Activated CD4-positive, alpha-beta T cell treated with anti-CD3 and anti-CD28 coated beads, Interleukin-2, Interleukin-6, amounts not matched to agents 100 ng/mL and 50 ng/mL, durations not matched to agents 16 hours and 8 hours (primary cell): ENCODE measurements around the gene MYO1B.

Experiments used
- DNase-seq: peaks from one replicate; pipeline ENCODE4 v3.0.0-alpha.2; 2020

MYO1B gene

DNA sequence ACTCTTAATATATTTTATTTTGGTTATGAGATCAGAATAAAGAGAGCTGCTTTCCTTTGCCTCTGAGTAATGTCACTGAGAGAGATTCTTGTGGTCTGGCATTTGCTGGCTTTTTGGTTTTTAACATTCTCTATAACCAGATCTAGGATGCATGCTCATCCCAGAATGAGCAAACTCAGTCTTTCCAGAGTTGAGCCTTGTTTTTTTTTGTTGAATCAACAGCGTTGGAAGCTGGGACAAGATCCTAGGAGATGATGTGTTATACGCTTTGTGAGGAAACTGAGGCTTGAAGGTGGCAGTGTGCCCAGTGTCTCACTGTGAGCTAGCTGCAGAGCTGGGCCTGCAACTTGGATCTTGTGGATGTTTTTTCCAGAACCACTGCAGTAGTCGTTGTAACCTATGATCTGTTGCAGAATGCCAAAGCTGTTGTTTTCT is 19.5 kb downstream of the MYO1B start:
- DNase-seq: no peak

DNA sequence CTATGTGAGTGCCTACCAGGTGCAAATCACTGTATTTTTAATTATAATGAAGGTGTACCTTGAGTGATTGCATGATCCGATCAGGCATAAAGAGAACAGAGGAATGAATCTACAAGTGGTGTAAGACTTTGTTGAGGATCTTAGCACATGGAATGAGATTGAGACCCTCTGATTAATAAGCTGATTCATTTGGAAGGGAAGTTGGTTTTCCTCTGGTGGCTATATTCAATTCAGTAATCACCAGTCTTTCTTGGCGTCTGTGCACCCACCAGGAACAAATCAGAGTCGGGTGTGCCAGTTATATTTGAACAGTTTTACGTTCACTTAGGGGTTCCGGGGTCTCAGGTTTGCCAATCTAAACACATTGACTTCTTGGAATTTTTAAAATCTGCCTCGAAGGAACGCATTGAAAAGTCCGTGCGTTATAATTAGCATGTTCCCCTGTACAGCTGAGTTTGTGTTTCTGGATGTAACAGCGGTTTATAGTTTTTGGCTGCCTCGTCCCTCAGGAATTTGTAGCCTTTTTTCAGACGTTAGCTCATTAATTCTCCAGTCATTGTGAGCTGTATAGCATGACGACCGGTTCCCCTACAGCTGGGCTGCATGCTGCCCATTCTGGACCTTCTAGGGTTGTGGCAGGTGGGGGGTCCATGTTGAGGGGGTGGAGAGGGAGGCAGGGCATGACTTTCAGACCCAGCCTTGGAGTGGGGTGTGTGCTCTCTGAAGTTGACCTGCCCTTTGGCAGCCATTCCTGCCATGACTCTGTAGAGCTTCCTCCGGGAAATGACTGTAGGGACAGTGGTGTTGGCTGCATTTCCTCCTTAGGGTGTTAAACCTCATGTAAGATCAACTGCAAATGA is 20.3 kb downstream of the MYO1B start:
- DNase-seq: no peak

DNA sequence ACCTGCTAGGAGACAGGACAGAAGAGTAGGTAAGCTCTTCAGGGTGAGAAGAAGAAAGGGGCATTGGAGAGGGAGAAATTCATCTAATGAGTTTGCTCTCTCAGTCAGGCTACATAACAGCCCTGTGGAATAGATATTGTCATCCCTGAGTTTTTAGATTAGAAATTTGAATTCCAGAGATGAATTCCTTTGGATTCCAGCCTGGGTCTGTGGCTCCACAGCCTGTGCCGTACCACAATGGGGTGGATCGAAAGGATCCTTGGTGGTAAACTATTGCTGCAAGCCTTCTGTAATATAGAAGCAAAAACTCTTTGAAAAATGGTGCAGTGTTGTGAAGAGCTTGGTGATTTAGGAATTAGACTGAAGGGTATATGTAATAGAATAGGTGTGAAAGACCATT is 21.0 kb downstream of the MYO1B start:
- no peak for DNase-seq

DNA sequence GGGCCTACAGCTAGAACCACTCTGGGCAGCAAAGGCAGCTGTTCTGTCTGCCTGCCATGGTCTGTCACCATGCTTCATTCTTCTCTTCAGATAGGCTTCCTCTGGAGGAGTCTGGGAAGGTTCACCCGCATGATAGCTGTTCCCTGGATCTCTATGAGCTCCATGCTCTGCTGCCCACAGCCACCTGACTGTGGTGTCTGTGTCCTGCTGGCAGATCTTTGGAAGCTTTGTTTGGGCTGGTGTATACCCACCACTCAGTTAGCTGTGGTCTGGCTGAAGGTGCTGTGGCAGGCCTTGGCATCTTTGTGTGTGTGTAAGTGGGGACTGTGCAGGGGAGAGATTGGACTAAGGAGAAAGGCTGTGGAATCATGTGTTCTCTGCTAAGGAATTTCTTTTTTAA is 23.4 kb downstream of the MYO1B start:
- no peak for DNase-seq

DNA sequence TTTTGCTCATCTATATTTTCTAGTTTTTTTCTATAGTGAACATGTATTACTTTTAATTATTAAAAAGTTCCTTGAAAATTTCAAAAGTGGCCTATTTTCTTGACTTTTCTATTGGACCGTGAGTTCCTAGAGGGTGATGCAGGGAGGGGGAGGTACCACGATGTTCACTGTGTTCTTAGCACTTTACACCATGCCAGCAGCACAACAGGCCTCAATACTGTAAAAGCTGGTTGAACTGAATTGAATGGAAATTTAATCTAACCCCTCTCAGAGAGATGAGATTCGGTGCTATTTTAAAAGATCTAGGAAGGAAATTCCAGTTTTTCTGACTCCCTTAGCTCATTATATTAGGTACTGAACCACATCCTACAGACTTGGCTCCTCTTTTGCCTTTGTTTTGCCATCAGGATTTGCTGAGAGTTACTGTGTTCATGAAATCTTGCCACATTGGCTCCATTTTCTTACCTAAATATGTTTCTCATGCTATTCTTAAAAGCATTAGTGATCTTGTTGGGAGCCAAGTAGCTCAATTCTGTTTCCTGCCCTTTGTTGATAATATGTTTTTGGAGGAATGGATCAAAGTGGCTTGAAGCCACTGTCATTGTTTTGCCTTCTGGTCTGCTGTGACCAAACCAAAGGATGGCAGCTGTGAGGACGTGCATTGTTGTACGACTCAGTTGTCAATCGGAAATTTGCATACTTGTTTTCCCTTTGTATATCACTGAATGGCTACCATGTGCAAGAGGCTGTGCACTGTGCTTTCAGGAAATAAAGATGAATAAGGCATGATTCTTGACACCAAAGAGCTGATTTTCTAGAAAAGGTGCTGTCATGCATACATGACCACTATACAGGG is 25.3 kb downstream of the MYO1B start:
- DNase-seq: no peak

DNA sequence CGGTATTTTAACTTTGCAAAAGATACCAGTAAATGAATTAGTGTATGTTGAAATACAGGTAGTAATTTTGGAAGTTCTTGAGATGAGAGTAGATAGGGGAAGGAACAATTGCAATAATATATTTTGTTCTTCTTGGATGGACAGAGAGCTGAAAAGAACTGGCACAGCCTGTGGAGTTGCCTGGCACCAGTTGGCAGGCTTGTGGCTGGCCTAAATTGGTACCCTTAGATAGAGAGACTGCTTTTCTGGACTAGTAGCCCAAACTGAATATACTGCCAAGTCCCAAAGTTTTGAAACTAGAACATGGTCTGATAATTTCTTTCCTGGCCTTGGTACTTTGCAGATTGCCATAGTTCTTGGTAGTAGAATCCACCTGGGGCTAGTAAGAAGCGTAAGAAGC is 26.9 kb downstream of the MYO1B start:
- DNase-seq: no peak

DNA sequence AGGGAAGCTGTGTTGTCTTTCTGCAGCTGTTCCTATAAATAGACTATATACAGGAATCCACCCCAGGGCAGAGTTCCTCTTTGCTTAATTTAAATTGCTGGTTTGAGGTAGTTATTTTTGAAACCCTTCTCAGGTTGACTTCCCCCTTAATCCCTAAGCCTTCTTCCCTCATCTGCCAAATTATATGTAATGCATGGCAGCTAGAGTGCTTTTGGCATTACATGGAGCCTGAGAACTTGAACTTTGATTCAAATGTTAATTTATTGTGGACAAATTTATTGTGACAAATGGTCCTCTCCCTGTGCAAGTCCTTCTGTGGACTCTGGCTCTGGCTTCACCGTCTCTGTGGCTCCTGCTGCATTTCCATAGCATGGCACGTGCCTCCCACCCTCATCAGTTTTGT is 29.2 kb downstream of the MYO1B start:
- no peak for DNase-seq

DNA sequence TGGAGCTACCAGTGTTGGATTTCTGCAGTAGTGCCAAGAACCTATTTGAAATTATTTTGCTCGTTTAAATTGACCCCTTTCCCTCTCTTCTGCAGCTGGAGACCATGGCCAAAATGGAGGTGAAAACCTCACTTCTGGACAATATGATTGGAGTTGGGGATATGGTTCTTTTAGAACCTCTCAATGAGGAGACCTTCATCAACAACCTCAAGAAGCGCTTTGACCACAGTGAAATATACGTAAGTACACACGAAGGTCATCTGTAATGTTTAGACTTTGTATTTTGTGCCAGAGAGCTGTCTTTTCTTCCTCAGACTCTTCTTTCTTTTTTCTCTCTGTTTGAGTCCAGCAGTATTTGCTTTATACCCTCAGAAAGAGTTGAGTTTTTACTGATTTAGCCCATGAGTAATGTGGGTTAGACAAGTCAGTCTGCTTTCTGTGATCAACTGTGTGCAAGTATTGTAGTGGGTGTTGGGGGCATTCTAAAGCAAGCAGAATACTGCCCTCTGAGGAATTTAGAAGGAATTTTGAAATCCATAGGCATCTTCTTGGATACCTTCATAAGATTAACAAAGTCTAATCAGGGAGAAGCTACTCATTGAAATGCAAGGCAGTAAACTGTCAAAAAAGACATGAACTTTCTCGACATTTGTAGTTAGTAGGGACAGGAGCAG is 31.7 kb downstream of the MYO1B start:
- DNase-seq: no peak

DNA sequence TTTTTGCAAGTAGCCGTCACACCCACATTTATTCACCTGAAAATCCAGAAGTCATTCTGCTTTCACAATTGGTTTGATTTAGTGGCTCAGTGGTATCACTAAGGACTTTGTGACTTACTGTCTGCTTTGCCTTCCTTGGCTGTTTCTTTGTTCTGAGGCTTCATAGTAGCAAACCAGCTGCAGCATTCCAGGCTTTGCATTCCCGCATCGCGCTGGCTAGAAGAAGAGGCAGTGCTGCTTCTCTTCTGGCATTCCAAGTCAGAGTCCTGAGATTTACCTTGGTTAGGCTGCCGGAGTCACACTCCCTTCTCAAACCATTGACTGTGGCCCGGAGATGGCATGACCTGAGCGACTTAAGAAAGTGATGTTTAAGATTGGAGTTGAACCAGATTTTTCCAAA is 35.1 kb downstream of the MYO1B start:
- DNase-seq: no peak

DNA sequence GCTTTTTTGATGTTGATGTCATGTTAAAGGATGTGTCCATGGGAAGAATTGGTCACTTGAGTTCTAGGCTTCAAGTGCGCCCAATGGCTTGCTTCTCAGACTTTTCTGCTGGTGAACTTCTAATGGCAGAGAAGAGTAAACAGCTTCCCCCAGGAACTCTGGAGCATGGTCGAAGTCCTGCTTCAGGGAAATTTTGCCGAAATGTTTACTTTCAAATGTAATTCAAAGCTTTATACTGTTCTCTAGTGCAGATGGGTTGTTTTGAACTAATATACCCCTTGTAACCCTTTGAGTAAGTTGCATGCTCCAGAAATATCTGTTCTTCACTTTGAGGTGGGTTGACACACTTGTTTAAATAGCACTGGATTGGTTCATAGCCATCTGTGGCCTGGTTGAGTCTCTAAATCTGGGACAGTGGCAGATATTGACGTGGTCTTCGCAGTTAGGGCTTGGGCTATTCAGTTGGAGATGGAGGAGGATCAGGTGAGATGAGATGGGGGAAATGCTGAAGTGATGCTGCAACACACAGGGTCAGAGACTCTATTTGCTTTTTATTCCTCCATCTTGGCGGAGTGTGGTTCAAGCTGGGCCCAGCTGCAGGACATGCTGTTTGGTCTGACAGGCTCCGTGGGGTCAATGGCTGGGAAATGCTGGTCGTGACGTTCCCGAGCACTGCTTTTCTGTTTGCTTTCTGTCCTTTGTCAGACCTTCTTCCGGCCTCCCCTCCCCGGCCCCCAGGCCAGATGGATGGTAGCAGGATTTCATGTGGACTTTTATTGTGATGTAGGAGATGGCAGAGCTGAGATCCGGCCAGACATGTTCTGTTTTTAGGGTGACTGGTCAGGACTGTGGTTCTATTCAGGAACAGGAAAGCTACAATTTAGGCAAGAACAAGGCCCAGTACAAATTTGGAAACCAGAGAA is 35.9 kb downstream of the MYO1B start:
- DNase-seq: no peak

DNA sequence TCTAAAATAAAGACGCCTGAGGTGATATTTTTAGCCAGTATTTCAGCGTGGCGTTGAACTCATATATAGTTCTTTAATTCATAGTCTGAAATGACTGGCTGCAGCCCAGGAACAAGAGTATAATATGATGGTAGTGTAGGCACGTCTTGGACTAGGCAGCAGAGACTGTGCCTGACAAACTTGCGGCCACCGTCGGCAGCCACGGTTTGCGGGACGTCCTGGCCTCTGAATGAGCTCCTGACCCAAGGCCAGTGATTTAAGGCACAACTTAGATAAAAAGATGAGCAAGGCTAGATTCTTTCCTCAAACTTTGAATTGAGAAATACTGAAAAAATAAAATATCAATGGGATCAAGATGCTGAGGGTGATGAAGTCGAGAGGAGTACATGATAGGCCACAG is 40.0 kb downstream of the MYO1B start:
- no peak for DNase-seq

DNA sequence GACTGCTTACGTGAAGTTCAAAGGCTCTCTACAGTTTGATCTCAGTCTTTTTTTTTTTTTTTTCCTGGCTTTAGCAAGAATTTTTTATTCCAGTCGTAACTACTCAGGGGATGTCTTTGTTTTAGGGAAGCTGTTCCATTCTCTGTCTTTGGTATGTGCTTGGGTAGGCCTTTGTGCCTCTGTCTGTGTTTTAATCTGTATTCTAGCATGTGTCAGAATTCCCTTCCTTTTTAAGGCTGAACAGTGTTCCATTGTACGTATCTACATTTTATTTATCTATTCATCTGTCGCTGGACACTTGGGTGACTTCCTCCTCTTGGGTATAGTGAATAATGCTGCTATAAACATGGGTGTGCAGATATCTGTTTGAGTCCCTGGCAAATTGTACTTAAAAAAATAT is 42.6 kb downstream of the MYO1B start:
- DNase-seq: no peak

DNA sequence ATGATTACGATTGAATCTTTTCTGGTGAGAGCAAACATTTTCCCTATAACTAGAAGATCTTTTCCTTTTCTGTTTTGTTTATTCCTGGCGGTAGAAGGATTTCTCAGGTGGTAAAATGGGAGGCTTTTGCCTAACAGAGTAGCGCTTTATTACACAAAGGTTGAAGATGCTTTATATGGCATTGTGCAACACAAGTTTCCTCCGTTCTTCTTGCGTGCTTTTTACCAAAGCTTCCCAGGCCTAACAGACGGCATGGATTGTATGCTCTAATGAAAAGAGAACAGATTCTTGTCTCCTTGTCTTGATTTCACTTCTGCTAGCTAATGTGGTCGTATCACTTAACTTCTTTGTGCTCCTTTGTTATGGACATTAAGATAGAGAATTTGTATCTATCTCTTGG is 43.8 kb downstream of the MYO1B start:
- no peak for DNase-seq

DNA sequence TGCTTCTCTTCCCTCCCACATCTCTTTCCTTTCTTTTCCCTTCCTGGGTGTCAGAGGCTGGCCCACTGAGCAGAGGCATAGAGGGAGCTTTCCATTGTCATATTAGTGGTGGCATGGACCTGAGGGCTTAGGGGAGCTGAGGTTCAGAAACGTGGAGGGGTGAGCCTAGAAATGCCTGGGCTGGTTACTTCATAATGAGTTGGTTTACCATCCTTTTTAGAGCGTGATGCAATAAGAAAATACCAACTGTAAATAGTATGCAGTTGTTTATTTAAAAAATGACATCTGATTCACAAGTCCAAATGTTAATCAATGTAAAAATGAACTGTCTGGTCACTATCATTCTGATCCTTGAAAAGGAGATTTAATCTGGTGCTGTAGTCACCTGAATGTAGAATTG is 46.3 kb downstream of the MYO1B start:
- no peak for DNase-seq

DNA sequence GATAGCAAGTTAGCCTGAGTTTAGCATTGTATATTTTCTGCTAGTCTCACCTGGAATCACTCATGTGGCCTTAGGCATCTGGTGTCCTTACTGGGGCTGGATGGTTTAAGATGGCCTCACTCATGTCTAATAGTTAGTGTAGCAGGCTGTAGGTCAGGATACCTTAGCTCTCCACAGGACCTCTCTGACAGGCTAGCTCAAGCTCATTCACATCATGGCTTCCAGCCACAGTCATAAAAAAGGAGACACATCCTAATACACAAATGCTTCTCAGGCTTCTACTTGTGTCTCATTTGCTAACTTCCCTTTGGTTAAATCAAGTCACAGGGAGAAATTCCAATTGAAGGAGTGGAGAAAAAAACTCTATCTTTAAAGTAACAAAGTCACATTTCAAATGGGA is 47.7 kb downstream of the MYO1B start:
- no peak for DNase-seq

DNA sequence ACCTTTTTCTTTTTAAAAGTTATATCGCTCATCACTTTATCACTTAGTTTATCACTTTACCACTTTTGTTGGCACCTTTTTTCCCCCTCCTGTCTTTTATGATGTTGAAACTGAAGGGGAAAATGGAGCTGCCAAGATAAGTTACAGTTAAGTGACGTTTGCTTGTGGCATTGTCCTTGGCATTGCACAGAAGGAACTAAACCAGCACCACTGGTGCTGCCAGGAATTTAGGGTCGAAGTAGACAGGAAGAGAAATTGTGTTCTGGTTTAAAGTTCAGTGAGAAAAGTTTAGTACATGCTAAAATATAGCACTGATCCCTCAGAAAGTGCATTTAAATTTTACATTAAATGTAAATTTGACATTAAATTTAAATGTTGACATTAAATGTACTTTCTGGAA is 49.9 kb downstream of the MYO1B start:
- DNase-seq: no peak

DNA sequence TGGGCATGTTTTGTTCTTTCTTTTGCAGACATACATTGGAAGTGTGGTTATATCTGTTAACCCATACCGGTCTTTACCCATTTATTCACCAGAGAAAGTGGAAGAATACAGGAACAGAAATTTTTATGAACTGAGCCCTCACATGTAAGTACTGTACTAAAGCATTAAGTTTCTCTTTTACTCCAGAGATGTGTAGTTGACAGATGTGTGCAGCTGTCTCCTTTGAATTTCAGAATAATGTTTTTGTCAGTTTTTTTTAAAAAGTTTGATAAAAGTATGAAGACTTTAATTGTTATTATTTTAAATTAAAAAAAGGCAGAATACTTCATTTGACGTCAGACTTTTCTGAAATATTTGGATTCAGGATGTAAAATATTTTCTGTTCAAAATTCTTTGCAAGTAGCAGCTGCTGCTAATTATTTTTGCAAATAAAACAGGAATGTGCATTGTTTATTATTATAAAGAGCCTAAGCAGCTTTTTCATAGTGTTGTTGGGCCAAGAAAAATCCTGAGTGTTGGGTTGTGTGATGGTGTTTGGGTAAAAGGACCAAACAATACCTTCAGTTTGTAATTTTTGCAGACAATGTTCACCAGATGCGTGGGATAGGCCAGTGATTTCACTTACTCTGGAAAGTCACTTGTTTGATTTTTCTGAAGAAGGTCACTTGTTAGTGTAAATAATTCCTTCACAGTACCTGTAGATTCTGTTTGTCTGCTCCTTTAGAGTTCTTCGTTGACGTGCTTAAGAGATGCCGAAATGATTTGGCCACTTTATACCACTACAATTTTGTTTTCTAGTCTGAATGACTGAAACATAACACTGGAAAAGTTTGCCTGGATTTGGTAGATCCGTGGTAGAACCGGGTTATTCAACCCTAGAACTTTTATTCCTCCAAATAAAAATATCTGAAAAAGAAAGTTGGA is 51.1 kb downstream of the MYO1B start:
- DNase-seq: no peak

DNA sequence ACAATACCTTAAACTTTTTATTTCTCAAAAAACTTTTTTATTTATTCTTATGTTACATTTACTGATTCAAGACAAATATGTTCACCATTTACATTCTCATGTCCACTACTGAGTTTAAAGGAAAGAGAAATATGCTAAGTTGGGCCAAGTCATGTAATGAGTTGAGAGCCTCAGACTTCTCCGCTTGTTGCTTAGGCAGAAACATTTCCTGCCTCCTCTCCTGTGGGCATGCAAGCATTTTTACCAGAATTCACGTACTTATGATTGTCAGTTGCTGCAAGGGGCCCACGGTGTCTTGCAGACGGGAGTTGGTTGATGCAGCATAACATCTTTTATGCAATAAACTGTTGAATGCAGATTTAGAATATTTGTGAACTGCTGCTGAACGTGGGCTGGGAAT is 51.8 kb downstream of the MYO1B start:
- DNase-seq: no peak

DNA sequence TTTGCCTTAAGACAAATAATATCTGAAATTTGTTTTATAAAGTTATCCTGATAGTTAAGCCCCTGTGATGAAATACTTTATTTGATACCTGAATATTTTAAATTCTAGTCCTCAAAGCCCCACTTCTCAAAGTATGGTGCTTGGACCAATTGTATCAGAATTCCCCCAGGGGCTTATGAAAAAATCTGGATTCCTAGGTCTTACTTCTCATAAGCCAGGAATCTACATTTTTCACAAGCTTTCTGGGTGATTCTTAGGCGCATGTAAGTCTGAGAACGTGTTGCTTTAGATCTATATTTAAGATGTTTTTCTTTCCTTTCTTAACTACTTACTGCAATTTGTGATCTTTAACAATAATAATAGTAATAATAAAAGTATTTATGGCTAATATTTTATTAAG is 53.1 kb downstream of the MYO1B start:
- no peak for DNase-seq

DNA sequence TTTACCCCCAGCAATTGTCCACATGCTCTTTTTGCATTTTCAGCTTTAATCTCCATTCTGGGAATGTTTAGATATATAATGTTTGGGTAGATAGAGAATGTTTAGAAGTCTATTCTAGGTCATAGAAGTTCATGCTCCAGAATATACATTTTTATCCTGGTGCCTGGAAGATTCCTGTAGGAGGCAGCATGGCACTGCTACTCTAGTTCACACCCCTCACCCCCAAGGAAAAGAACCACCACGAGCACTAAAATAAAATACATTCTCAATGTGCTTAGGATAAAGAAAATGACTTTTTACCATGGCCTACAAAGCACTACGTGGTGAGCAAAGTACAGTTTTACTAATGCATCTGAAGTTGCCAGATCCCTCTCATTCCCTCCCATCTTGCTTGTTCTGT is 53.8 kb downstream of the MYO1B start:
- no peak for DNase-seq

DNA sequence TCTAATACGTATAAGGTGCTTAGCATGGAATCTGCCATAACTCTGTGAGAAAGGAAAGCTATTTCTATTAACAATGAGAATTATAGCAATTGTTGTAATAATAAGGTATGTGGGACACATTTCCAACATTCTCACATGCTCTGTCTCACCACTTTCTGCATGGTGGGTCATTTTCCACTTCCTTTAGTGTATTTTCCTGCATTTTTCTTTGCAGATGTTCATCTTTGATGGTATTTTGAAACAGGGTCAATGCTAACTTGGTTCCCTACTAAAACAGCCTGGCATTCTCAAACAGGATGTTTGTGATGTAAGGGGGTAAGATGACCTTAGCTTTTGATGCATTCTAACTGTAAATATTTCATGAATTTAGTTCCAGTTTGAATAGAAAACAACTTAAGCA is 54.7 kb downstream of the MYO1B start:
- DNase-seq: no peak
